Glutamatergic neuron (in vitro differentiated cells): ENCODE data around the gene MYO9B. TPM values are rescaled to one million over a fixed set of nuclear protein-coding genes. Genes with fewer than 3 reads are reported as not detected.

ENCODE experiments used
- DNase-seq: peaks from one replicate; pipeline ENCODE4 v3.0.0; 2022
- H3K27ac Mint-ChIP-seq: one replicate; pipeline ENCODE4 v1.8.0; 2020; ENCODE audit warnings: mild to moderate bottlenecking, mixed read lengths, inconsistent platforms; ENCODE audit not compliant: unreplicated experiment
- H3K27me3 Mint-ChIP-seq: one replicate; pipeline ENCODE4 v1.8.0; 2020; ENCODE audit warnings: mild to moderate bottlenecking, moderate library complexity, mixed read lengths, inconsistent platforms; ENCODE audit not compliant: unreplicated experiment
- H3K36me3 Mint-ChIP-seq: one replicate; pipeline ENCODE4 v1.8.0; 2020; ENCODE audit warnings: mild to moderate bottlenecking, mixed read lengths, inconsistent platforms; ENCODE audit not compliant: unreplicated experiment
- H3K4me1 Mint-ChIP-seq: one replicate; pipeline ENCODE4 v1.8.0; 2020; ENCODE audit warnings: mild to moderate bottlenecking, low read depth, mixed read lengths, inconsistent platforms; ENCODE audit not compliant: unreplicated experiment
- H3K4me3 Mint-ChIP-seq: one replicate; pipeline ENCODE4 v1.8.0; 2020; ENCODE audit warnings: mild to moderate bottlenecking, mixed read lengths, inconsistent platforms; ENCODE audit not compliant: unreplicated experiment
- H3K9me3 Mint-ChIP-seq: one replicate; pipeline ENCODE4 v1.8.0; 2020; ENCODE audit warnings: mild to moderate bottlenecking, moderate library complexity, mixed read lengths, inconsistent platforms; ENCODE audit not compliant: unreplicated experiment
- total RNA-seq: library from RNA; stranded (reverse); fragmentation: NEBNext Ultra II Directional; extraction: Animal tissue kit (Norgen Biotek cat#: 25700); gene quantifications from one replicate; pipeline ENCODE4 v1.2.1, GENCODE V29; 2021; ENCODE audit not compliant: unreplicated experiment
- TF ChIP-seq, protein P1 (sequence below): fragments of 200-600 bp; sonication (generic); IDR thresholded peaks from one replicate; pipeline ENCODE4 v1.5.0; 2021; ENCODE audit not compliant: partially characterized antibody, unreplicated experiment

Gene MYO9B
- total RNA-seq, 1 donor from 2014 or later = 237 TPM

DNA sequence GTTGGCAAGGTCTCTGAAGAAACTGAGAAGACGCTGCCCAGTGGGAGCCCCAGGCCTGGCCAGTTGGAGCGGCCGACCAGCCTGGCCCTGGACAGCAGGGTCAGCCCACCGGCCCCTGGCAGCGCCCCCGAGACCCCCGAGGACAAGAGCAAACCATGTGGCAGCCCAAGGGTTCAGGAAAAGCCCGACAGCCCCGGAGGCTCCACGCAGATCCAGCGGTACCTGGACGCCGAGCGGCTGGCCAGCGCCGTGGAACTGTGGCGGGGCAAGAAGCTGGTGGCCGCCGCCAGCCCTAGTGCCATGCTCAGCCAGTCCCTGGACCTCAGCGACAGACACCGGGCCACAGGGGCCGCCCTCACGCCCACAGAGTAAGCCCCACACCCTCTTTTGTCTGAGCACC lies 119.5 kb downstream of the MYO9B start:
- DNase-seq = no peak
- TF ChIP-seq, protein P1, sequence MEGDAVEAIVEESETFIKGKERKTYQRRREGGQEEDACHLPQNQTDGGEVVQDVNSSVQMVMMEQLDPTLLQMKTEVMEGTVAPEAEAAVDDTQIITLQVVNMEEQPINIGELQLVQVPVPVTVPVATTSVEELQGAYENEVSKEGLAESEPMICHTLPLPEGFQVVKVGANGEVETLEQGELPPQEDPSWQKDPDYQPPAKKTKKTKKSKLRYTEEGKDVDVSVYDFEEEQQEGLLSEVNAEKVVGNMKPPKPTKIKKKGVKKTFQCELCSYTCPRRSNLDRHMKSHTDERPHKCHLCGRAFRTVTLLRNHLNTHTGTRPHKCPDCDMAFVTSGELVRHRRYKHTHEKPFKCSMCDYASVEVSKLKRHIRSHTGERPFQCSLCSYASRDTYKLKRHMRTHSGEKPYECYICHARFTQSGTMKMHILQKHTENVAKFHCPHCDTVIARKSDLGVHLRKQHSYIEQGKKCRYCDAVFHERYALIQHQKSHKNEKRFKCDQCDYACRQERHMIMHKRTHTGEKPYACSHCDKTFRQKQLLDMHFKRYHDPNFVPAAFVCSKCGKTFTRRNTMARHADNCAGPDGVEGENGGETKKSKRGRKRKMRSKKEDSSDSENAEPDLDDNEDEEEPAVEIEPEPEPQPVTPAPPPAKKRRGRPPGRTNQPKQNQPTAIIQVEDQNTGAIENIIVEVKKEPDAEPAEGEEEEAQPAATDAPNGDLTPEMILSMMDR = no peak
- Mint-ChIP-seq H3K27ac (no peak overlapping the region), H3K27me3 (peaks cover 5% of the 10 kb centered on the region), H3K9me3 (peaks cover 4% of the 10 kb centered on the region), H3K4me1 (no peaks in the 10 kb centered on the region), H3K36me3 (peaks cover 18% of the 10 kb centered on the region), H3K4me3 (no peak overlapping the region)

DNA sequence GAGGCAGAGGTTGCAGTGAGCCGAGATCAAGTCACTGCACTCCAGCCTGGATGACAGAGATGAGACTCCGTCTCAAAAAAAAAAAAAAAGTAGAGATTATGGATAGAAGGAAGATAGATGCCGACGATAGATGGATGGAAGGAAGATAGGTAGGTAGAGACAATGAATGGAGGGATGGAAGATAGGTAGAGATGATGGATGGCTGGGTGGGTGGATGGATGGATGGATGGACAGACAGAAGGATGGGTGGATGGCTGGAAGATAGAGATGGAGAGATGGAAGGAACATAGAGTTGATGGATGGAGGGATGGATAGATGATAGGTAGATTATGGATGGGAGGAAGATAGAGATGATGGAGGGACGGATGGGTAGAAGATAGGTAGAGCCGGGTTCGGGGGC lies 121.0 kb downstream of the MYO9B start:
- Mint-ChIP-seq H3K9me3 (peaks cover 7% of the 10 kb centered on the region), H3K36me3 (peaks cover 18% of the 10 kb centered on the region), H3K4me3 (no peak overlapping the region), H3K4me1 (no peaks in the 10 kb centered on the region), H3K27ac (peak overlapping the region; percentile 34), H3K27me3 (peaks cover 5% of the 10 kb centered on the region)
- DNase-seq = no peak
- TF ChIP-seq, protein P1 = no peak

DNA sequence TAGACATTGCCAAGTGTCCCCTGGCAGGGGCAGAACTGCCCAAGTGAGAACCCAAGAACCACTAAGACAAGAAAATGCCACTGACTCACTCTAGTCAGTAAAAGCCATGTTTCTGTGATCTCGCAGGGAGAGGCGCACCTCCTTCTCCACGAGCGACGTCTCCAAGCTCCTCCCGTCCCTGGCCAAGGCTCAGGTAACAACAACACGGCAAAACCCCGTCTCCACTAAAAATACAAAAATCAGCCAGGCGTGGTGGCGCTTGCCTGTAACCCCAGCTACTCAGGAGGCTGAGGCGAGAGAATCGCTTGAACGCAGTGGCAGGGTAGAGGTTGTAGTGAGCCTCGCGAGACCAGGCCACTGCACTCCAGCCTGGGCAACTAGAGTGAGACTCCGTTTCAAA lies 122.1 kb downstream of the MYO9B start:
- no peak for DNase-seq
- Mint-ChIP-seq H3K27ac (no peak overlapping the region), H3K27me3 (peaks cover 9% of the 10 kb centered on the region), H3K36me3 (peaks cover 22% of the 10 kb centered on the region), H3K9me3 (peaks cover 7% of the 10 kb centered on the region), H3K4me1 (no peaks in the 10 kb centered on the region), H3K4me3 (no peak overlapping the region)
- TF ChIP-seq, protein P1 = no peak

DNA sequence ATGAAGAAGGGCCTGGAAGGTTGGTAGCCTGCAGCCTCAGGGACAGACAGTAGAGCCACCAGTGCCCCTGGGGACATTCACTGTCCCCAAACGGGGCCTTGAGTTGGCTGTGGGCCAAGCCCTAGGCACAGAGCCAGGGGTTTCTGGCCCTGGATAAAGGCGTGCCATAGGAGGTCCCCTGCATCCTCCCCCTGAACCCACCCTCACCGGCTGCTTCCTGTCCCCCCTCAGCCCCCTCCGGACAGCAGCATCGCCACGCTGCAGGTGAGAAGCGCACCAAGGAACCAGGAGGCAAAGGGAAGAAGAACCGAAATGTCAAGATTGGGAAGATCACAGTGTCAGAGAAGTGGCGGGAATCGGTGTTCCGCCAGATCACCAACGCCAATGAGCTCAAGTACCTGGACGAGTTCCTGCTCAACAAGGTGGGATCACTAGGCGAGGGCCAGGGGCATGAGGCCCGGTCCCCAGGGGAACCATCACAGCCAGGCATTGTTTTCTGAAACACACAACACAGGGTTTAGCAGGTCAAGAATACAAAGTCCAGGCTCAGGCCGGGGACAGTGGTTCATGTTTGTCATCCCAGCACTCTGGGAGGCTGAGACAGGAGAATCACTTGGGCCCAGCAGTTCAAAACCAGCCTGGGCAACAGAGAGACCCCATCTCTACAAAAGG lies 125.0 kb downstream of the MYO9B start:
- Mint-ChIP-seq H3K36me3 (peaks cover 22% of the 10 kb centered on the region), H3K4me1 (no peaks in the 10 kb centered on the region), H3K27me3 (peaks cover 7% of the 10 kb centered on the region), H3K9me3 (peaks cover 8% of the 10 kb centered on the region), H3K4me3 (no peak overlapping the region), H3K27ac (no peak overlapping the region)
- DNase-seq = no peak
- TF ChIP-seq, protein P1 = no peak

DNA sequence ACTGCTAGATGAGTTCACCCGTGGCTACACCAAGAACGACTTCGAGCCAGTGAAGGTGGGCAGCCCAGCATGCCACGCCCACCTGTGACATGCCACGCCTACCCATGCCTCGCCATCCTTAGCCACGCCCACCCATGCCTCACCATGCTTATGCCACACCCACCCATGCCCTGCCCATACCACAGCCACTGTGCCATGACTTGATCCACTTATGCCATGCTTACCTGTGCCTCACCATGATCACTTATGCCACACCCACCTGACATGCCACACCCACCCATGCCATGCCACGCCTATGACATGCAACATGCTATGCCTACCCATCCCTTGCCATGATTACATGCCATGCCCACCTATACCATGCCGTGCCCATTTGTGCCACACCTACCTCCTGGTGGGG lies 126.7 kb downstream of the MYO9B start:
- TF ChIP-seq, protein P1 = no peak
- Mint-ChIP-seq H3K9me3 (peaks cover 5% of the 10 kb centered on the region), H3K27ac (no peak overlapping the region), H3K4me1 (no peaks in the 10 kb centered on the region), H3K27me3 (peaks cover 9% of the 10 kb centered on the region), H3K4me3 (no peak overlapping the region), H3K36me3 (peaks cover 13% of the 10 kb centered on the region)
- no peak for DNase-seq
